Pancreas (tissue), 10 donors: Measurements from ENCODE around the gene TMEM250. TPM values are rescaled to one million over a fixed set of nuclear protein-coding genes. Genes with fewer than 3 reads are reported as not detected.

Source experiments
- ATAC-seq, 4 donors: fragments of 200-7000 bp; cut with Tn5 transposase; one replicate each; pipeline versions ENCODE4 v1.8.0 to v1.9.1; 2020; ENCODE audit warnings: mild to moderate bottlenecking in 4 of 4, moderate library complexity in 4 of 4
- DNase-seq, 6 donors: peaks; one replicate each; pipeline ENCODE4 v3.0.0-alpha.2; 2020
- FAIRE-seq: peaks from 2 replicates; lab custom pipeline; 2012; peaks lifted over from hg19 to GRCh38; lab: Jason Lieb, UNC
- H3K27ac ChIP-seq, 4 donors: fragments of 200-600 bp; sonication (generic); 1 replicate in 3 of 4; 2 replicates in 1 of 4; pipeline versions ENCODE4 v1.5.0 to v1.8.0; 2020
- H3K27me3 ChIP-seq, 4 donors: fragments of 200-600 bp; one replicate each; pipeline ENCODE4 v1.8.0; 2021
- H3K36me3 ChIP-seq, 3 donors: fragments of 200-600 bp; sonication (generic) in 1 of 3; one replicate each; pipeline versions ENCODE4 v1.5.0 to v1.8.0; 2020 to 2021
- H3K4me1 ChIP-seq, 3 donors: fragments of 200-600 bp; one replicate each; pipeline ENCODE4 v1.8.0; 2021
- H3K4me3 ChIP-seq, 4 donors: fragments of 200-600 bp; sonication (generic) in 2 of 4; one replicate each; pipeline versions ENCODE4 v1.5.0 to v1.8.0; 2020 to 2021
- H3K9me3 ChIP-seq, 4 donors: fragments of 200-600 bp; one replicate each; pipeline ENCODE4 v1.8.0; 2021
- WGBS, 2 donors: extraction: QIAGEN DNeasy Blood & Tissue Kit; methylation state at CpG; one replicate each; pipeline ENCODE4 v1.1.7; 2013; 5-methylcytosine and 5-hydroxymethylcytosine counted together
- intact Hi-C, 3 donors: fragments of 100-400 bp; cut with DNase I; formaldehyde crosslinking; loops; one replicate each; pipeline versions ENCODE4 v1.11.1 to v1.14.2; 2022
- polyA plus RNA-seq, 2 donors: library from polyadenylated mRNA; stranded (reverse); fragments of 200-250 nt; gene quantifications; one replicate each; pipeline ENCODE4 v1.2.3, GENCODE V29; 2013
- total RNA-seq, 6 donors: library from RNA; stranded (reverse); fragmentation: NEBNext Ultra II Directional in 4 of 6; extraction: Animal tissue kit (Norgen Biotek cat#: 25700) in 4 of 6; gene quantifications; one replicate each; pipeline versions ENCODE4 v1.2.1 to v1.2.4, GENCODE V29; 2021 to 2023
- TF ChIP-seq, protein P1 (sequence below), 4 donors: fragments of 200-600 bp; sonication (generic) in 3 of 4; IDR thresholded peaks; one replicate each; pipeline versions ENCODE4 v1.5.0 to v1.8.0; 2021; ENCODE audit warnings: antibody characterized with exemption in 4 of 4
- donor health status: healthy with polysubstance abuse.
- donor health status: DM: no; HTN: no; CAD: no; lungs with moderate emphysema.
- donor health status: DM: no; HTN: no; CAD: no.
- donor health status: control.
- donor health status: control.
- donor health status: Bipolar disorder and iron deficiency.
- donor health status: DM: yes; HTN: yes; CAD: no.
- donor health status: DM: no; HTN: no; CAD: no.
- donor health status: DM: no; HTN: no; CAD: no.
- donor health status: DM: yes; HTN: yes; CAD: no.

TMEM250 gene
- total and polyA plus RNA-seq, 8 donors: 8.0 to 17.8 (median 11.8) TPM

DNA sequence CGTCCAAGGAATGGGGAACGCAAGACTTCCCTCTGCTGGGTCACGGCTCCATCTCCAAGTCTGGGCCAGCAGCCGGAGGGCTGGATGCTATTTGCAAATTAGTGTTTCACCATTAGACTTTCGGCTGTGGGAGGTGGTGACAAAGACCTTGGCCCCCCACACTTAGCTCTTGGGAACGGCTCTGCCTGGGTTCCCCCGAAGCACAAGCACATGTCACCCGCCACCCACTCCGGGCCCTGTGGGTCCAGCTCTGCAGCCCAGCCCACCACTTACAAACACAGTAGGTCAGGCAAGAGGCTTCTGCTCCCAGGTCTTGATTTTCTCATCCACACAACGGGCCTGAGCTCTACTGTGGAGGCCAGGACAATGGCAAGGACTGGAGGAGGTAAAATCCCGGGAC lies 25.8 kb upstream of the TMEM250 start:
- H3K4me3 ChIP-seq: no peak overlapping the region
- H3K27ac ChIP-seq: no peak overlapping the region
- H3K4me1 ChIP-seq: no peaks in the 10 kb centered on the region
- ATAC-seq (no peak), FAIRE-seq (no peak), DNase-seq (no peak)
- H3K36me3 ChIP-seq: no peaks in the 10 kb centered on the region
- TF ChIP-seq, protein P1, sequence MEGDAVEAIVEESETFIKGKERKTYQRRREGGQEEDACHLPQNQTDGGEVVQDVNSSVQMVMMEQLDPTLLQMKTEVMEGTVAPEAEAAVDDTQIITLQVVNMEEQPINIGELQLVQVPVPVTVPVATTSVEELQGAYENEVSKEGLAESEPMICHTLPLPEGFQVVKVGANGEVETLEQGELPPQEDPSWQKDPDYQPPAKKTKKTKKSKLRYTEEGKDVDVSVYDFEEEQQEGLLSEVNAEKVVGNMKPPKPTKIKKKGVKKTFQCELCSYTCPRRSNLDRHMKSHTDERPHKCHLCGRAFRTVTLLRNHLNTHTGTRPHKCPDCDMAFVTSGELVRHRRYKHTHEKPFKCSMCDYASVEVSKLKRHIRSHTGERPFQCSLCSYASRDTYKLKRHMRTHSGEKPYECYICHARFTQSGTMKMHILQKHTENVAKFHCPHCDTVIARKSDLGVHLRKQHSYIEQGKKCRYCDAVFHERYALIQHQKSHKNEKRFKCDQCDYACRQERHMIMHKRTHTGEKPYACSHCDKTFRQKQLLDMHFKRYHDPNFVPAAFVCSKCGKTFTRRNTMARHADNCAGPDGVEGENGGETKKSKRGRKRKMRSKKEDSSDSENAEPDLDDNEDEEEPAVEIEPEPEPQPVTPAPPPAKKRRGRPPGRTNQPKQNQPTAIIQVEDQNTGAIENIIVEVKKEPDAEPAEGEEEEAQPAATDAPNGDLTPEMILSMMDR (IDR thresholded peaks at IDR 0.05): no peak
- H3K9me3 ChIP-seq: no peaks in the 10 kb centered on the region
- no peaks in the 10 kb centered on the region for H3K27me3 ChIP-seq
- WGBS, 2 donors: 76 to 82% methylated on average over 11 of the region's 11 CpGs
- intact Hi-C loops: loop anchor here in 1 of 3 donors (10.0 kb wide), 1 partner anchor 140 kb away; no protein-coding TSS in a partner anchor

DNA sequence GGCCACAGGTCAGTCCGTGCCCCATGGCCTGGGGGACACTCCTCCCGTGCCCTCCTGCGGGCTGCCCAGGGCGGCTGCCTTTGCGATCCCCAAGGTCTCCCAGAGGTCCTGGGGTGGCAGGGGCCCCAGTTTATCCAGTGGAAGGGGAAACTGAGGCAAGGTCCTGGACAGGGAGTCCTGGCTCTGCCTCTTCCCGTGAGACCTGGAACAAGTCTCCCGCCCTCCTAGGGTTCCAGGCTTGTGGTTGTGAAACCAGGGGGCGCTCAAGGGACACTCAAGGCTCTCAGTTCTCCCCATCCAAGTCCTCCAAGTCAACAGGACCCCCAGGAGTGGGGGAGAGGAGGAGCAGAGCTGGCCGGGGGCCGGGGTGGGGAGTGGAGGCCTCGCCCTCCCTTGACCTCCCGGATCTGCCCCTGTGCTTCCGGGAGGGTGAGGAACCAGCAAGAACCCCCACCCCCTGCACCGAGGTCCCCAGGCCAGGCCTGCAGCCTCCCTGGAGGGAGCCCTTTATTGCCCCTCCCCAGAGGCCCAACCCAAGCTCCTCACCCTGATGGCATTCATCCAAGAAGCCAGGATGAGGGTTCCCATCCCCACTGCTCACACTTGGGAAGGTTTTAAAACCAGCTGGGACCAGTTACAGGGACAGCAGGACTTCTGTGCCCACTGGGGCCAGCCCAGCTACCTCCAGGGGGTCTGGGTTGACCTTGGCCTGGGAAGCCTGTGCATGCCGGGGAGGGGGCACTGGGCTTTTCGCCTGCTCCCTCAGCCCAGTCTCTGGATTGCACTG lies 24.7 kb upstream of the TMEM250 start:
- no peaks in the 10 kb centered on the region for H3K4me1 ChIP-seq
- 41 to 49% methylated on average over 16 of the region's 16 CpGs for WGBS, 2 donors
- no peaks in the 10 kb centered on the region for H3K36me3 ChIP-seq
- H3K27me3 ChIP-seq: no peaks in the 10 kb centered on the region
- ATAC-seq (peak in 2 of 4 donors; percentile 29 to 37), DNase-seq (peak in 2 of 6 donors; percentile 52 to 58), FAIRE-seq (no peak)
- intact Hi-C loops: loop anchor here in 1 of 3 donors (10.0 kb wide), 1 partner anchor 141 kb away; no protein-coding TSS in a partner anchor
- TF ChIP-seq, protein P1 (IDR thresholded peaks at IDR 0.05): peak in 1 of 4 donors; percentile 8
- no peak overlapping the region for H3K27ac ChIP-seq
- H3K4me3 ChIP-seq: no peak overlapping the region
- H3K9me3 ChIP-seq: no peaks in the 10 kb centered on the region

DNA sequence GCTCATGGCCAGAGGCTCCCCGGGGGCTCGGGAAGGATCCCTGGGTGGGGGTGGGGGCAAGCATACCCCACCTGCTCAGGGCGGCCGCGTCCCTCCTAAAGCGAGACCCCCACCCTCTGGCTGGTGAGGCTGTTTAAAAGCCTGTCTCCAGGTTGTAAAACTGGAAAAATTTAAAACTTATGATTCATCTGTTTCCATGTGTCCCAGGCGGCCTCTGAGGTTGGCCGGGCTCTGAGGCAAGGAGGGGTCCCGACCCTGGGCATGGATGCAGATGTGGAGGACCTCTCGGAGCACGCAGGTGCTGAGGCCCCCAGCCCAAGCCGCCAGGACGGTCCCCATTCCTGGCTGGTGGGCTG lies 24.2 kb upstream of the TMEM250 start:
- intact Hi-C loops: loop anchor here in 1 of 3 donors (10.0 kb wide), 1 partner anchor 142 kb away; no protein-coding TSS in a partner anchor
- FAIRE-seq: no peak

DNA sequence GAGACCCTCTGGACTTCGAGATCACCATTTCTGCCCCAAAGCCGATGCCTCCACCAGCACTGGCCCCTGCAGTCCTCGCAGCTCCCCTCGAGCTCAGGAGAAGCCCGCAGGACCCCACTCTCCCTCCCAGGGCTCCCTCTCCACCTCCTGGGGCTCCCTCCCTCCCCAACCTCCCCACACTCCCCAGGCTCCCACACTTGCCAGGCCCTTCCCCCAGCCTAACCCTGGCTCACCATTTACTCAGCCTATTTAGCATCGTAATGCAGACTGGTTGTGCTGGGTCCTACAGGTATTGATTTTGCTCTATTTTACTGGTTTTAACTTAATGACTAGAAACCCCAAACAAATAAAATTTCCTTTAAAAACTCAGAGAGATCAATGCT lies 23.7 kb upstream of the TMEM250 start:
- Histone ChIP-seq H3K27ac (no peak overlapping the region), H3K27me3 (no peaks in the 10 kb centered on the region), H3K4me3 (no peak overlapping the region), H3K9me3 (no peaks in the 10 kb centered on the region), H3K4me1 (peaks cover 0 to 2% (median 0%) of the 10 kb centered on the region in 3 donors), H3K36me3 (no peaks in the 10 kb centered on the region)
- intact Hi-C loops: loop anchor here in 1 of 3 donors (10.0 kb wide), 1 partner anchor 142 kb away; no protein-coding TSS in a partner anchor
- FAIRE-seq: no peak
- peak in 1 of 6 donors; percentile 35 for DNase-seq
- WGBS, 2 donors: 60 to 64% methylated on average over 3 to 6 of the region's 6 CpGs
- TF ChIP-seq, protein P1 (IDR thresholded peaks at IDR 0.05): no peak
- ATAC-seq: no peak

More for the DNA sequence above, 24.2 kb upstream of the TMEM250 start:
- TF ChIP-seq, protein P1 (IDR thresholded peaks at IDR 0.05): no peak
- Histone ChIP-seq H3K4me1 (no peaks in the 10 kb centered on the region), H3K27ac (no peak overlapping the region), H3K27me3 (no peaks in the 10 kb centered on the region), H3K9me3 (no peaks in the 10 kb centered on the region), H3K36me3 (no peaks in the 10 kb centered on the region), H3K4me3 (no peak overlapping the region)
- ATAC-seq (no peak), DNase-seq (peak in 1 of 6 donors; percentile 30)
- WGBS, 2 donors: 35 to 53% methylated on average over 13 of the region's 13 CpGs
